Cardiac muscle cell (in vitro differentiated cells and primary cell): ENCODE data around the gene LMO1. TPM values are rescaled to one million over a fixed set of nuclear protein-coding genes. Genes with fewer than 3 reads are reported as not detected.

ENCODE experiments used
- DNase-seq, 2 donors: peaks; one replicate each; pipeline versions ENCODE4 v3.0.0 to v3.0.0-alpha.2; 2010 to 2017; ENCODE audit warnings: low read depth in 1 of 2, low spot score in 1 of 2
- H3K27ac ChIP-seq: fragments of 200-600 bp; sonication (generic); 2 replicates; pipeline ENCODE4 v1.5.1; 2016
- H3K27me3 ChIP-seq: fragments of 200-600 bp; sonication (generic); 2 replicates; pipeline ENCODE4 v1.6.0; 2016; ENCODE audit warnings: control low read depth
- H3K36me3 ChIP-seq: fragments of 200-600 bp; sonication (generic); 2 replicates; pipeline ENCODE4 v1.5.1; 2016; ENCODE audit warnings: control low read depth
- H3K4me1 ChIP-seq: fragments of 200-600 bp; sonication (generic); 2 replicates; pipeline ENCODE4 v1.8.1; 2017; ENCODE audit warnings: low read depth, mild to moderate bottlenecking, mixed run types
- H3K4me3 ChIP-seq: fragments of 200-600 bp; sonication (generic); 2 replicates; pipeline ENCODE4 v1.5.1; 2016; ENCODE audit warnings: mild to moderate bottlenecking
- H3K9me3 ChIP-seq: fragments of 200-600 bp; sonication (generic); 2 replicates; pipeline ENCODE4 v1.5.1; 2017; ENCODE audit warnings: low read depth, mild to moderate bottlenecking, control low read depth
- CTCF ChIP-seq: IDR thresholded peaks from 2 replicates; pipeline ENCODE4 v1.5.1; 2012; ENCODE audit warnings: low read depth, mild to moderate bottlenecking, low read length
- polyA plus RNA-seq: library from polyadenylated mRNA; unstranded; fragments of >200 nt; fragmentation: Nextera tagmentation; extraction: Ambion mirVana; gene quantifications from 2 replicates; pipeline ENCODE4 v1.2.1, GENCODE V29; 2016
- total RNA-seq: library from RNA; depleted of rRNA; stranded (reverse); fragments of >200 nt; gene quantifications from 2 replicates; pipeline ENCODE4 v1.2.3, GENCODE V29; 2016

The LMO1 gene
- total and polyA plus RNA-seq, 2 experiments from 2014 or later: 0.45 to 3.6 TPM

- Histone ChIP-seq H3K4me1 (no peaks in the 10 kb centered on the region), H3K9me3 (no peaks in the 10 kb centered on the region), H3K36me3 (no peaks in the 10 kb centered on the region), H3K27ac (no peak overlapping the region), H3K4me3 (no peak overlapping the region), H3K27me3 (peaks cover 12% of the 10 kb centered on the region)
- TF ChIP-seq CTCF: no peak
- DNase-seq: peak in 1 of 2 donors; percentile 13
Observed at GRCh38 chr11:8213376-8213775, 50.3 kb downstream of the LMO1 start.

DNA sequence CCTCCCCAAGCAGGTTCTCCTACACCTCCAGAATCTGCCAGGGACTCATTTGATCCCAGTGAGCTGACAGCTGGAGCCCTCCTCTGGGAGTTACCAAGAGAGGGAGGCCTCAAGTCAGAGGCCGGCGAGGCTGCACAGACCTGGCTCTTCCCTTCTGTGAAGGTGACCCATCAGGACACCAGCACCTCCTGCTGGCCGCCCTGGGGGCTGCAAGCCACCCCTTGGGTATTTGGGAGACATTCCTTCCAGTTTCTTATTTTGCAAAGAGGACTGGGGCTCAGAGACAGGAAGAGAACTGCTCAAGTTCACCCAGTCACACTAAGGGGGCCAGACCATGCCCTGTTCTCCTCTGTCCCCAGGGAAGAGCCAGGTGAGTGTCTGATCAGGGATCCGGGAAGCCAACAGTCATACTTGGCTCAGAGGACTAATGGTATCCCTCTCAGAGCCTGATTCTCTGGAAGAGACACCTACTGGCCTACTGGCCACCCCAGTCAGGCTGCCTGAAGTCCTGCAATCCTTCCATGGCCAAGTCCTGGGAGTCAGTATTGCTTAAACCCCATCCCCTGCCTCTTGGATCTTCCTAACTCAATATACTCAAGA lies 54.4 kb downstream of the LMO1 start:
- Histone ChIP-seq H3K27ac (no peak overlapping the region), H3K4me1 (no peaks in the 10 kb centered on the region), H3K9me3 (no peaks in the 10 kb centered on the region), H3K27me3 (peaks cover 9% of the 10 kb centered on the region), H3K36me3 (no peaks in the 10 kb centered on the region), H3K4me3 (no peak overlapping the region)
- peak; percentile 27 for TF ChIP-seq CTCF
- DNase-seq: no peak

DNA sequence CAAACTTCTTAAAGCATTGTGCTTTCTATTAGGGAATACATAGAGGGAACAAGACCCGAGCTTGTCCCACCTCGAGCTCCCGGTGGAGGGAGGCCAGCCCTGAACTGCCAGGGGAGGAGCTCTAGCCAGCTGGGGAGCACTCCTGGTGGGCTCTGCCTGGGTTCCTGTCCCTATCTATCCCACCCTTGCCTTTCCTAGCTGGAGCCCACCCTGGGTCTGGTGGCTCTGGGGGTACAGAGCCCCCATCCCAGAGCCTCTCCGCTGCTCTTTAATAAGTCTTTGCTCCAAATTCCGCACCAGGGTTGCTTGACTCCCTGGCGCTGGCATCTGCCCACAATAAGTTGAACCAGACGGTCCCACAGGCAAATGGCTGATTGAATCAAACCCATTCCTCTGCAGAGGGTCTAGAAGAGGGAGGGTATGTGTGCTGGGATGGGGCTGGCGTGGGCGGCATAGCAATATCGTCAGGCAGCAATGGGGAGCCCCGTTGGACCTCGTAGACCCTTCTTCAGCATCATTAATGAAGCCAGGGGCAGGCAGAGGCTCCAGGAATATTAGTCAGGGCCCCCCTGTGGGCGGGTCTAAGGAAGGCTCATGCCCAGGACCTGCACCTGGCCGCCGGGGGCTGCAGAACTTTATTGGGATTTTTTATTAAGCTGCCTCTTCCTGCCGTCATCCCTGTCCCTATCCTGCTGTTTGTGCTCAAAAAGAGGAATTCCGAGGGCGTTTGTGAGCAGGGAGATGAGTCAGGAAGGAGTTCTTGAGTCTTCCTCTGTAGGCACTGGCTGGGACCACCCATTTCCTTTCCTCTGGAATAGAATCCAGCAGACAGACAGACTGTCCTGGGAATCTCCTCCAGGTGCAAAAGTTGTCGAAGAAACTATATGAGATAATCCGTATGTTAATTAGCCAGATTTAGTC lies 56.3 kb downstream of the LMO1 start:
- Histone ChIP-seq H3K36me3 (no peaks in the 10 kb centered on the region), H3K9me3 (no peaks in the 10 kb centered on the region), H3K4me1 (no peaks in the 10 kb centered on the region), H3K27me3 (no peaks in the 10 kb centered on the region), H3K27ac (no peak overlapping the region), H3K4me3 (no peak overlapping the region)
- peak in 1 of 2 donors; percentile 32 for DNase-seq
- no peak for TF ChIP-seq CTCF

DNA sequence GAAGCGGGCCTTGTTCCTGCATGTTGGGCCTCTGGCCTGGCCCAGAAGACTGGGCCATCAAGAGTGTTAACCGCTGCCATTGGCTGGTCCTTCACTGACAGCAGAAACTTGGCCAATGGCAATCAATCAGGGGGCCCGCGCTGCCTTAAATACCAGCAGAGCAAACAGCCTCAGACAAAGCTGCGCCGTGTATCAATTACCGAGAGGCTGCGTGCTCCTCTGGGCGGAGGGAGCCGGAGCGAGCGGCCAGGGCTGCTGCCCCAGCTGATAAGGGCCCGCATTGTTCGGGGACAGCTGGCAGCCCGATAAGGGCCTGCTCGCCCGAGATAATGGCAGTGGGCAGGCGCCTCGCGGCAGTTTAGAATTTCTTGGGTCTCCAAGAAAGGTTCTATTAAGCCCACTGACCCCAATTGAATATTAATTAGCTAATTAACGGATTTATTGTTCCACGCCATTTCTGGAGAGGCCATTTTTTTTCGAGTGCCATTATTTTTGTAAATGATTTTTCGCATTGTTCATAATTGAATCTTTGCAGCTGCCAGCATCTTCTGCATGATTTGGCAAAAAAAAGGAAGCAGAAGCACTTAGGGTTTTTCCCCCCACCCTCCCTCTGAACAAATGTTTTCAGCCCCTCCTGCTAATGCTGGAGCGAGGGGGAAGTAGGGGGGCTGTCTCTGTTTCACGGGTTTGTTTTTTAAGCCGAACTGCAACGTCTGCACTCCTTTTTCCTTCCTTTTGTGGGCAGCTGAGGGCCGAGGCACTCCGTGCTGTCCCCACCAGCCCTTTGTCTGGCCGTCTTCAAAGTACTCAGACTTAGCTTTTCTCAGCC lies 57.2 kb downstream of the LMO1 start:
- H3K36me3 ChIP-seq: no peaks in the 10 kb centered on the region
- H3K9me3 ChIP-seq: no peaks in the 10 kb centered on the region
- no peak overlapping the region for H3K27ac ChIP-seq
- H3K4me1 ChIP-seq: no peaks in the 10 kb centered on the region
- H3K4me3 ChIP-seq: no peak overlapping the region
- peak in 1 of 2 donors; percentile 56 for DNase-seq
- no peaks in the 10 kb centered on the region for H3K27me3 ChIP-seq
- no peak for TF ChIP-seq CTCF

GRCh38 chr11:8205566-8205965 lies 58.1 kb downstream of the LMO1 start:
- no peak for TF ChIP-seq CTCF
- H3K4me1 ChIP-seq: no peaks in the 10 kb centered on the region
- no peak overlapping the region for H3K27ac ChIP-seq
- H3K9me3 ChIP-seq: no peaks in the 10 kb centered on the region
- no peaks in the 10 kb centered on the region for H3K36me3 ChIP-seq
- DNase-seq: no peak
- no peak overlapping the region for H3K4me3 ChIP-seq
- no peaks in the 10 kb centered on the region for H3K27me3 ChIP-seq
